SHP77 treated with DMSO at 0.1 percent for 48 hours (cell line): ENCODE measurements around the gene PDCD11.
A peak's percentile ranks its signal among the peaks of the same experiment; 100 is the strongest.
"Not testable (repeated sequence)": the region's sequence is repeated elsewhere in the genome, so short reads cannot be mapped to it uniquely, and the experiment has no call there.

Source experiments
- DNase-seq: peaks from one replicate; lab custom pipeline; 2025; lab: John Stamatoyannopoulos, UW

The PDCD11 gene

GRCh38 chr10:103476046-103476768 is 79.8 kb downstream of the PDCD11 start:
- no peak for DNase-seq

- no peak for DNase-seq
These were observed 82.2 kb downstream of the PDCD11 start for GRCh38 chr10:103478671-103479070.

DNA sequence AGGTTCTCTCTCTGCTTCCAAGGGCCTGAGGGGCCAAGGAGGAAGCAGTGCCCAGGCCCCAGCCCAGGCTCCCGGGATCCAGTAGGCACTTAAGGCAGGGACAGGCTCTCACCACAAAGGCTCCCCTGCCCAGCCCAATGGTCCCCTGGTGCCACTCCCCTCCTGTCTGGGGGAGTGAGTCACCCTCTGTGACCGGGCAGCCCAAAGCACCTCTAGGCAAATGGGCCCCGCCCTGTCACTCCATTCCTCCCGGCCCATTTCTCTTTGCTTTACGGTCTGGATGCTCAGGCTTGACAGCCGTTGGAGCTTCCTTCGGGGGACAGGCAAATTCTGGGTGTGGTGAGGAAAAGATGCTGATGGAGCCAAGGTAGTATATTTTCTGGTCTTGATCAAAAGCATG is 82.7 kb downstream of the PDCD11 start, which contains the start of gene CALHM3:
CALHM3 (minus strand) TSS at position 106 of the 400 bp plus-strand sequence. CDS start 208 bp downstream, outside the sequence.
- no peak for DNase-seq

- DNase-seq, result no peak
These were observed 84.1 kb downstream of the PDCD11 start for GRCh38 chr10:103480521-103480920.

- peak; percentile 70 for DNase-seq
These were observed 85.6 kb downstream of the PDCD11 start for GRCh38 chr10:103481974-103482531.

DNA sequence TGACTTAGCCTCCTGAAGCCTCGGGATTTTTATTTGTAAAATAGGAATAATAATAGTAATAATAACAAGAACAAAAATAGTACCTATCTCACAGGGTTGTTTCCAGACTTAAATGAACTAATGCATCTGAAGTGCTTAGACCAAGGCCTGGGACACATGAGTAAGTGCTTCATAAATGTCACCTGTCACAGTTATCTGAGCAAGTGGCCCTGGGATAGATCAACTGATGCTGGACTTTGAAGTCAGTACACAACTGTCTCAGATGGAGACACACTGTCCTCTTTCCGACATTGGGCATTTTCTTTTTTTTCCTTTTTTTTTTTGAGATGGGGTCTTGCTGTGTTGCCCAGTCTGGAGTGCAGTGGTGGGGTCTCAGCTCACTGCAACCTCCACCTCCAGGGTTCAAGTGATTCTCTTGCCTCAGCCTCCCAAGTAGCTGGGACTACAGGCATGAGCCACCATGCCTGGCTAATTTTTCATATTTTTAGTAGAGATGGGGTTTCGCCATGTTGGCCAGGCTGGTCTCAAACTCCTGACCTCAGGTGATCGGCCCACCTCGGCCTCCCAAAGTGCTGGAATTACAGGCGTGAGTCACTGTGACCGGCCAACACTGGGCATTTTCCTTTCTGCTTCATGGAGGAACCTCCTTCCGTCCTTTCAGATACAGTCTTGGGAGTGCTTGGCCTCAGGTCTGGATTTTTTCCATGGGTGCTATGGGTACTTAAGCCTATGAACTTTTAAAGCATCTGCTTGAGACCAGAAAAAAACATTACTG is 90.4 kb downstream of the PDCD11 start:
- not testable (repeated sequence) for DNase-seq

DNA sequence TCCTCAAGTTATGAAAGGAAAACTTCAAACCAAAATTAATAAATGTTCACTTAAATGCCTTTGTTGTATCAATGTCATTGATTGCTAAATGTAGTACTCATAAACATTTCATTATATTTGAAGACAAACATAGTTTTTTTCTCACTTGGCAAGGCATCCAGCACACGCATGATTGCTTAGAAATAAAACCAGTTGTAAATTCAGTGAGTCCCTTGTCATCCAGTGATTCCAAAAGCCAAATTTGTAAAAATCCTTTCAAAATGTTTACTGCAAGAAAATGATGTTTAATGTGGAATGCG is 90.9 kb downstream of the PDCD11 start:
- no peak for DNase-seq

DNA sequence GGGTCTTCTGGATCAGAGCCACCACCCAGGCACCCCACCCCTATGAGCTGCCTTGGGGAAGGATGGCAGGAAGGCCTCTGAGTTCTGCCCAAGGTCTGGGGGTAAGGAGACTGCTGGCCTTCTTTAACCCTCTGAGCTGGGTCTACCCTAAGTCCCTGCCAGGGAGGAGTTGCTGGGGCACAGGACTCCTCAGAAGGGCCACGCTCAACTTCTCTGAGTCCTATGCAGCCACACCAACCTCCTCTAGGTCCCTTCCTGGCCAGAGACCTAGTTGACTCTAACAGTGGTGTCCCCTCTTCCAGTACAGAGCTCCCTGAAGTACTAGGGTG is 94.5 kb downstream of the PDCD11 start:
- no peak for DNase-seq

- peak; percentile 59 for DNase-seq
These were observed 95.4 kb downstream of the PDCD11 start for GRCh38 chr10:103491729-103492364.

DNA sequence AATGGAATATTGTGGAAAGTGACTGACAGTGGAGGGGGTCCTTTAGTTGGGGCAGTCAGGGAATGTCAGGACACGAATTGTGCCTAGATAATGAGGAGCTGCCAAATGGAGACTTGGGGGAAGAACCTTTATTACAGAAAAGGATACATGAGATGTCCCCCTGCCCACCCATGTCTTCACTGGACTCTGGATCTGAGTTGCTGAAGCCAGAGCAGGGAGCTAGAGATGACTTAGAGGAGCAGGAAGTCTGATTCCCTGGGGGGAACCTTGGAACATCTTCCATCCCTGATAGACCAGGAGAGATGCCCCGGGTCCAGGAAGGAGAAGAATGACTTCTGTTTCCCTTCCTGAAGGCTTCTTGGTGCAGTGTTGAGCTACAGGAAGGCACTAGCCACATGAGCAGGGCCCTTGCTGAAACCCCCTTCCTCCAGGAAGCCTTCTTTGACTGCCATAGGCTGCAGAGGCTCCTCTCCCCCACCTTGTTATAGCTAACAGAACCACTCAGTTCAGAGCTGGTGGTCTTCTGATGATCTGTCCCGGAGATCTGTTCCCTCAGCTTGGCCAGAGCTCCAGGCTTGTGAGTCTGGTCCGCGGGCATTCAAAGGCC is 96.3 kb downstream of the PDCD11 start:
- DNase-seq, result no peak

GRCh38 chr10:103493362-103493915 is 97.0 kb downstream of the PDCD11 start, which contains the start of gene NEURL1:
TSS of gene NEURL1 (plus strand) at chr10:103493705. CDS start at chr10:103494388, 683 bp downstream.
- no peak for DNase-seq

DNA sequence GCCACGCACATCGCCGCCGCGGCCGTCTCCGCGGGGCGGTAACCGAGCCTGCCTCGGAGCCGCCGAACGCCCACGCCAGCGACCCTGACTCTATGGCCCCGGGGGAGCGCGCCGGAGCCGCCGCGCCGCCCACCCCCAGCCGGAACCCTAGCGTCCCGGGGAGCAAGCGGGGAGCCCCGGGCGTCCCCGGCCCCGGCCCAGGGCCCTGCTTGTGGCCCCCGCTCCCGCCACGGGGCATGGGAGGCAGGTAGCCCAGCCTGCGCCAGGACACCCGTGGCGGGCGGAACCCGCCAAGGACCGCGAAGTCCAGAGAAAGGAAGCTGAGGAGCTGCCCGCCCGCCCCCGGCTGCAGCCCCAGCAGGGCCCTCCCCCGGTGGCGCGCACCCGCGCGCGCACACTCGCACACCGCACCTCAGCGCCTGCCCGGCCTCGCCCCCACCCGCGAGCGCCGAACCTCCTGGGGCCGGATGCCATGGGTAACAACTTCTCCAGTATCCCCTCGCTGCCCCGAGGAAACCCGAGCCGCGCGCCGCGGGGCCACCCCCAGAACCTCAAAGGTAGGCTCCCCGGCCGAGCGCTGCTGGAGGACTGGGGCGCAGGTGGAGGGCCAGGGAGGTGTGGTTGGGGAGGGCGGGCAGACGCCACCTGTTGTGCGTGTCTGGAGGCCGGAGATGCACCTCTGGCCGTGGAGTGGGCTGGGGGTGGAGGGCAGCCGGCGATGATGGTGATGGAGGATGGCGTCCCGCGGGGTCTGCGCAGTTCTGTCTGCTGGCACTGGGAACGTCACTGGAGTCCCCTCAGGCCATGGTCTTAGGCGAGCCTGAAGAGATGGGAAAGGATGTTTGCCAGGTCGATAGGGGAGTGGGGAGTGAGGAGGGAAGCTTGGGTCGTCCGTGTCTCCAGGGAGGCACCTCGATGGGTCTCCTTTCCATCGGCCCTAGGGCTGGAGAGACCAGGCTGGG is 97.8 kb downstream of the PDCD11 start:
- no peak for DNase-seq

DNA sequence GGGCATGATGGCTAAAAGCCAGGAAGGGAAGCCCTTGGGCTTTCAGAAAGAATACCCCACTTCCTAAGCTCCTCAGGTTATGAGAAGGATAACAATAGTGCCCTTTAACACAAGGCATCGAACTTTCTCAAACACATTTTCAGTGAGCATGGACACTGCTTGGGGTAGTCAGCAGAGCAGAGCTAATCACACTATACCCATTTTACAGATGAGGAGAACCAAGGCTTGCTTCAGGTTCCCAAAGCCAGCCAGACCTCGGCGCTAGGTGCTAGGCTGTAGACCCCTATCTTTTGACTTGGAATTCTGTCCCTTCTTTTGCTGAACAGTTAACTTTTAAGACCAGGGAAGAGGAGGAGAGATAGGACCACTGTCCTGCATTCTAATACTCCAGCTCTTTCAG is 98.9 kb downstream of the PDCD11 start:
- DNase-seq, result no peak
